Measurements from ENCODE around the gene GAR1. TPM values are rescaled to one million over a fixed set of nuclear protein-coding genes. Genes with fewer than 3 reads are reported as not detected.
"Not testable (repeated sequence)": the region's sequence is repeated elsewhere in the genome, so short reads cannot be mapped to it uniquely, and the experiment has no call there.

Gene GAR1
- total and polyA plus RNA-seq, 5 donors from 2014 or later, result 9.8 to 17.4 (median 15.4) TPM

DNA sequence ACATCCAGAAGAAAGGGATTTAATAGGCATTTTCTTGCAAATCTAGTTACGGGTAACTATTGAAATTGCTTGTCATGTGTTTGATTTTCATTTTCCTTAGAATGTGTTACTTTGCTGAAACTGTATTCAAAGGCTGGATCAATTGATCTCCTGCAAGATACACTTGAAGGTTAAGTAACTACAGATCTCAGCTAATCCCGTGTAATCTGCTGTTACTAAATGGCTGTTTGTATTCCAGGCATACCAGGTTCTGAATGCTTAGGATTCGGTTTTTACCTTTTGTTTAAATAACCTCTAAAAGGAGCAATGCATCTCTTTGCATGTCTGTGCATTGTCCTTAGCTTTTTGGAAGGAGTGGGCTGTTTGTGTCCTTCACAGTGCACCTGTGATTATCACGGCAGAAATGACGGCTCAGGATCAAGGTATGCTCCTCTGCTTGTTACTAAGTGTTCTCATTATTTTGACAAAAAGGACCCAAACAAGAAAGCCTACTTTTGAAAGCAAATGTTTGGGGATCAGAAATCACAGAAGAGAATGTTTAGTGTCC lies 32.4 kb downstream of the GAR1 start, which contains the start of gene LRIT3:
LRIT3 (plus strand) TSS at position 212 of the 547 bp plus-strand sequence; CDS start at position 307, 95 bp downstream.
- H3K27me3 Mint-ChIP-seq, result no peaks in the 10 kb centered on the region
- ATAC-seq (ENCODE audit: low read depth in 2 of 2), result no peak

DNA sequence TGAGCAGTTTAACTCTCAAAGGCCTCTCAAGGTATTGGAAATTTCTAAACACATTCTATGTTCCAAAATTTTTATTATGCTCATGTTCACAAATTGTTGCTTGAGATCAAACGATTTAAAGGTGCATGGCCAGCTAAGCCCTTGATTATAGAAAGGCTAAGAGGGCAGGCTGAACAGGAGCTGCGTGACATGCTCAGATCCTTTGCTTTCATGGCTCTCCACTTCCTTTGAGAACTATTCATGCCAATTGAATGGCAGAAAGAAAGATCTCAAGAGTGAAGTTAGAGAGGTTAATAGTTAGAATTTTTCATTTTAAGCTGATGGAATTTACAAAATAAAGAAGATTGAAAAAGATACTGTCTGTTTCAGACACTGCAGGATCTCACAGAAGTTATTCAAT lies 32.9 kb downstream of the GAR1 start:
- DNase-seq (no peak), ATAC-seq (ENCODE audit: low read depth in 2 of 2) (no peak)
- H3K27ac Mint-ChIP-seq, result no peak overlapping the region
- H3K4me1 Mint-ChIP-seq, result peaks cover 0 to 6% (median under 1%) of the 10 kb centered on the region in 4 donors
- no peaks in the 10 kb centered on the region for H3K36me3 ChIP-seq (ENCODE audit: control insufficient read depth, insufficient read depth, low read length)
- H3K4me1 ChIP-seq (ENCODE audit: control insufficient read depth, insufficient read depth, low read length, poor library complexity, severe bottlenecking), result no peaks in the 10 kb centered on the region
- no peaks in the 10 kb centered on the region for H3K27me3 ChIP-seq (ENCODE audit: control insufficient read depth, insufficient read depth, low read length)
- no peak overlapping the region for H3K27ac ChIP-seq (ENCODE audit: insufficient read depth, low read length, poor library complexity, severe bottlenecking)
- H3K27me3 Mint-ChIP-seq, result no peaks in the 10 kb centered on the region
- no peak overlapping the region for H3K4me3 ChIP-seq (ENCODE audit: low read depth, low read length)
- H3K9me3 Mint-ChIP-seq, result peaks cover 0 to 4% (median 0%) of the 10 kb centered on the region in 7 donors
- H3K4me3 Mint-ChIP-seq, result no peak overlapping the region
- H3K9me3 ChIP-seq (ENCODE audit: control insufficient read depth in 2 of 2, low read length in 2 of 2), result no peaks in the 10 kb centered on the region
- H3K36me3 Mint-ChIP-seq, result no peaks in the 10 kb centered on the region

More for the DNA sequence above, 32.4 kb downstream of the GAR1 start, which contains the start of gene LRIT3:
- no peaks in the 10 kb centered on the region for H3K9me3 ChIP-seq (ENCODE audit: control insufficient read depth in 2 of 2, low read length in 2 of 2)
- peaks cover 0 to 1% (median 0%) of the 10 kb centered on the region in 7 donors for H3K9me3 Mint-ChIP-seq
- no peak within 1 kb of the TSS for H3K4me3 Mint-ChIP-seq
- H3K36me3 Mint-ChIP-seq, result no peaks in the 10 kb centered on the region
- no peak within 1 kb of the TSS for H3K27ac ChIP-seq (ENCODE audit: insufficient read depth, low read length, poor library complexity, severe bottlenecking)
- H3K4me1 ChIP-seq (ENCODE audit: control insufficient read depth, insufficient read depth, low read length, poor library complexity, severe bottlenecking), result no peaks in the 10 kb centered on the region
- H3K4me1 Mint-ChIP-seq, result peaks cover 0 to under 1% (median 0%) of the 10 kb centered on the region in 4 donors
- no peaks in the 10 kb centered on the region for H3K27me3 ChIP-seq (ENCODE audit: control insufficient read depth, insufficient read depth, low read length)
- no peaks in the 10 kb centered on the region for H3K36me3 ChIP-seq (ENCODE audit: control insufficient read depth, insufficient read depth, low read length)
- H3K4me3 ChIP-seq (ENCODE audit: low read depth, low read length), result no peak within 1 kb of the TSS
- DNase-seq, result no peak
- no peak within 1 kb of the TSS for H3K27ac Mint-ChIP-seq

GRCh38 chr4:109850601-109851000 lies 35.0 kb downstream of the GAR1 start:
- Mint-ChIP-seq H3K4me3 (no peak overlapping the region), H3K9me3 (peaks cover 0 to 4% (median 0%) of the 10 kb centered on the region in 7 donors), H3K27ac (no peak overlapping the region), H3K4me1 (peaks cover 0 to 9% (median under 1%) of the 10 kb centered on the region in 4 donors), H3K36me3 (peaks cover 8% of the 10 kb centered on the region), H3K27me3 (no peaks in the 10 kb centered on the region)
- Histone ChIP-seq H3K4me3 (ENCODE audit: low read depth, low read length) (no peak overlapping the region), H3K27ac (ENCODE audit: insufficient read depth, low read length, poor library complexity, severe bottlenecking) (no peak overlapping the region), H3K9me3 (ENCODE audit: control insufficient read depth in 2 of 2, low read length in 2 of 2) (no peaks in the 10 kb centered on the region), H3K4me1 (ENCODE audit: control insufficient read depth, insufficient read depth, low read length, poor library complexity, severe bottlenecking) (no peaks in the 10 kb centered on the region), H3K36me3 (ENCODE audit: control insufficient read depth, insufficient read depth, low read length) (no peaks in the 10 kb centered on the region), H3K27me3 (ENCODE audit: control insufficient read depth, insufficient read depth, low read length) (no peaks in the 10 kb centered on the region)
- DNase-seq (no peak), ATAC-seq (ENCODE audit: low read depth in 2 of 2) (no peak)

GRCh38 chr4:109859426-109860300 lies 44.1 kb downstream of the GAR1 start:
- Mint-ChIP-seq H3K36me3 (peaks cover 32% of the 10 kb centered on the region), H3K9me3 (peaks cover 0 to 28% (median 3%) of the 10 kb centered on the region in 7 donors)
- H3K4me3 Mint-ChIP-seq; H3K27me3 ChIP-seq (ENCODE audit: control insufficient read depth, insufficient read depth, low read length); DNase-seq; ATAC-seq (ENCODE audit: low read depth in 2 of 2); H3K36me3 ChIP-seq (ENCODE audit: control insufficient read depth, insufficient read depth, low read length); H3K27ac ChIP-seq (ENCODE audit: insufficient read depth, low read length, poor library complexity, severe bottlenecking); H3K4me3 ChIP-seq (ENCODE audit: low read depth, low read length); H3K4me1 Mint-ChIP-seq; H3K4me1 ChIP-seq (ENCODE audit: control insufficient read depth, insufficient read depth, low read length, poor library complexity, severe bottlenecking); H3K27ac Mint-ChIP-seq; H3K27me3 Mint-ChIP-seq: not testable (repeated sequence)
- H3K9me3 ChIP-seq (ENCODE audit: control insufficient read depth in 2 of 2, low read length in 2 of 2), result peaks cover 10 to 12% of the 10 kb centered on the region in 2 experiments

GRCh38 chr4:109861271-109861670 lies 45.7 kb downstream of the GAR1 start:
- Mint-ChIP-seq H3K27me3 (no peaks in the 10 kb centered on the region), H3K9me3 (peaks cover 0 to 28% (median 2%) of the 10 kb centered on the region in 7 donors), H3K4me1 (peaks cover 0 to 2% (median 0%) of the 10 kb centered on the region in 4 donors), H3K36me3 (peaks cover 18% of the 10 kb centered on the region), H3K4me3 (no peak overlapping the region), H3K27ac (no peak overlapping the region)
- Histone ChIP-seq H3K36me3 (ENCODE audit: control insufficient read depth, insufficient read depth, low read length) (no peaks in the 10 kb centered on the region), H3K27ac (ENCODE audit: insufficient read depth, low read length, poor library complexity, severe bottlenecking) (no peak overlapping the region), H3K4me1 (ENCODE audit: control insufficient read depth, insufficient read depth, low read length, poor library complexity, severe bottlenecking) (no peaks in the 10 kb centered on the region), H3K4me3 (ENCODE audit: low read depth, low read length) (no peak overlapping the region), H3K27me3 (ENCODE audit: control insufficient read depth, insufficient read depth, low read length) (no peaks in the 10 kb centered on the region), H3K9me3 (ENCODE audit: control insufficient read depth in 2 of 2, low read length in 2 of 2) (peaks cover 10 to 12% of the 10 kb centered on the region in 2 experiments)
- ATAC-seq (ENCODE audit: low read depth in 2 of 2) (no peak), DNase-seq (no peak)

- H3K27ac Mint-ChIP-seq, result no peak overlapping the region
- H3K27me3 ChIP-seq (ENCODE audit: control insufficient read depth, insufficient read depth, low read length), result no peaks in the 10 kb centered on the region
- peaks cover 13% of the 10 kb centered on the region for H3K36me3 Mint-ChIP-seq
- H3K27me3 Mint-ChIP-seq, result no peaks in the 10 kb centered on the region
- H3K27ac ChIP-seq (ENCODE audit: insufficient read depth, low read length, poor library complexity, severe bottlenecking), result no peak overlapping the region
- H3K4me1 Mint-ChIP-seq, result peaks cover 0 to 2% (median 0%) of the 10 kb centered on the region in 4 donors
- no peaks in the 10 kb centered on the region for H3K36me3 ChIP-seq (ENCODE audit: control insufficient read depth, insufficient read depth, low read length)
- H3K9me3 Mint-ChIP-seq, result peaks cover 0 to 28% (median 2%) of the 10 kb centered on the region in 7 donors
- H3K4me3 ChIP-seq (ENCODE audit: low read depth, low read length), result no peak overlapping the region
- peaks cover 10 to 12% of the 10 kb centered on the region in 2 experiments for H3K9me3 ChIP-seq (ENCODE audit: control insufficient read depth in 2 of 2, low read length in 2 of 2)
- H3K4me3 Mint-ChIP-seq, result no peak overlapping the region
- ATAC-seq (ENCODE audit: low read depth in 2 of 2) (no peak), DNase-seq (no peak)
- H3K4me1 ChIP-seq (ENCODE audit: control insufficient read depth, insufficient read depth, low read length, poor library complexity, severe bottlenecking), result no peaks in the 10 kb centered on the region
Measured at GRCh38 chr4:109861916-109862511, 46.5 kb downstream of the GAR1 start.

DNA sequence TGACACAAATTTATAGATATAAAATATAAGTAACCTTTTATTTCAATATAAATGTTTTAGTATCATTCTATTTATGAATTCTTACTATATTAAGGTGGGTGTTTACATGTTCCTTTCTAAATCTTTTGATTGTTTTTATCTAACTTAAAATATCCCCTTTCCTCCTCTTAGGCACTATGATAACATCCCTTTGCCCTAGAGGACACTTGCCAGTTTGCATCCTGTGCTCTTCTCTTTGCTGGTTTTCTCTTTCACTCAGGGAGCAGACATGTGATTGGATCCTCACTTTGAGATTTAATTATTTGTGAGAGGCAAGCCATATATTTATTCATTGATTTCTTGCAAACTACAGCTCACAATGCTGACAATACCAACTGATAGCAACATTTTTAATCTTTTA lies 48.6 kb downstream of the GAR1 start:
- H3K27ac Mint-ChIP-seq, result no peak overlapping the region

More for the DNA sequence above, 48.6 kb downstream of the GAR1 start:
- no peak overlapping the region for H3K4me3 ChIP-seq (ENCODE audit: low read depth, low read length)
- Mint-ChIP-seq H3K27me3 (no peaks in the 10 kb centered on the region), H3K4me3 (no peak overlapping the region), H3K9me3 (peaks cover 0 to 21% (median 2%) of the 10 kb centered on the region in 7 donors), H3K36me3 (peaks cover 6% of the 10 kb centered on the region), H3K4me1 (peaks cover 0 to 2% (median 0%) of the 10 kb centered on the region in 4 donors)
- ATAC-seq (ENCODE audit: low read depth in 2 of 2) (no peak), DNase-seq (no peak)
- H3K27me3 ChIP-seq (ENCODE audit: control insufficient read depth, insufficient read depth, low read length), result no peaks in the 10 kb centered on the region
- peaks cover 10 to 12% of the 10 kb centered on the region in 2 experiments for H3K9me3 ChIP-seq (ENCODE audit: control insufficient read depth in 2 of 2, low read length in 2 of 2)
- H3K27ac ChIP-seq (ENCODE audit: insufficient read depth, low read length, poor library complexity, severe bottlenecking), result no peak overlapping the region
- H3K4me1 ChIP-seq (ENCODE audit: control insufficient read depth, insufficient read depth, low read length, poor library complexity, severe bottlenecking), result no peaks in the 10 kb centered on the region
- H3K36me3 ChIP-seq (ENCODE audit: control insufficient read depth, insufficient read depth, low read length), result no peaks in the 10 kb centered on the region
